Lower leg skin (tissue), 4 donors: ENCODE data around the gene DGKB. TPM values are rescaled to one million over a fixed set of nuclear protein-coding genes. Genes with fewer than 3 reads are reported as not detected.

ENCODE experiments used
- DNase-seq, 2 donors: peaks; one replicate each; pipeline ENCODE4 v3.0.0-alpha.2; 2019; ENCODE audit warnings: low spot score in 2 of 2
- H3K4me3 ChIP-seq: fragments of 200-600 bp; sonication (generic); 2 replicates; pipeline ENCODE4 v1.5.1; 2017; ENCODE audit warnings: mild to moderate bottlenecking, low read depth; ENCODE audit not compliant: poor library complexity, severe bottlenecking
- POLR2A ChIP-seq, 2 donors: fragments of 450-650 bp; IDR thresholded peaks; one replicate each; pipeline ENCODE4 v1.6.1; 2016 to 2017; ENCODE audit warnings: antibody characterized with exemption in 2 of 2, mild to moderate bottlenecking in 1 of 2, moderate library complexity in 1 of 2
- WGBS, 2 donors: methylation state at CpG; one replicate each; pipeline ENCODE4 v1.1.5; 2018; 5-methylcytosine and 5-hydroxymethylcytosine counted together
- intact Hi-C: fragments of 100-400 bp; cut with DNase I; formaldehyde crosslinking; loops from one replicate; pipeline ENCODE4 v1.15.0; 2023; ENCODE audit warnings: low total_unique reads
- total RNA-seq, 4 donors: library from RNA; depleted of rRNA; stranded (reverse); fragments of >200 nt; gene quantifications; one replicate each; pipeline ENCODE4 v1.1.0, GENCODE V29; 2016
- TF ChIP-seq, protein P1 (sequence below), 3 donors: fragments of 450-650 bp; IDR thresholded peaks; one replicate each; pipeline ENCODE4 v1.5.1; 2016; ENCODE audit warnings: antibody characterized with exemption in 3 of 3, mild to moderate bottlenecking in 3 of 3, moderate library complexity in 2 of 3

Gene DGKB
- total RNA-seq, 4 donors from 2014 or later, result 0.05 to 0.58 TPM; not detected in 2

DNA sequence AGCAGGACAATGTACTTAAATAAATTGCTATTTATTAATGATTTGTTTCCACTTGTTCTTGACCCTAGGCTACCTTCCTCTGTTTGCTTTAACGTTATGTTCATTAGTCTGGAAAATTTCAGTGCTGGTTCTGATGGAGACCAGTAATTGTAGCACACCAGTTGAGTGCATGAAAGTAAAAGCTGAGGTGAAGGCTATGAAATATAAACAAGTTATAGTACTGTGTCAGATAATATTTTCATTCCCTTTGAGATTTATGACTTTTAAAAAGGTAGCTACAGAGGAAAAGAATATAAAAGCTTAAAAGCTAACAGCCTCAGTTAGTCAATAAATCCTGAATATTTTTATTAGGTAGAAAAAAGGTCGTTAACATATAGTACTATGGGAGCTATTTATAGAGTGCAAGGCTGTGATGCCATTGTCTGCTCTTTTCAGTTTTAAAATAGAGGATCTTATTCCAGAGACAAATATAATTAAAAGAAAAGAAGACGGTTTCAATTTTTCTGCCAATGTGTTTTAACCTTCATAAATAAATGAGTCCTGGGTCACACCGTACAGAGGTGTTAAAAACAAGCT lies 561.3 kb downstream of the DGKB start:
- intact Hi-C loops, result no loop called here
- no peak for DNase-seq
- no peak for TF ChIP-seq POLR2A (IDR thresholded peaks at IDR 0.05)
- TF ChIP-seq, protein P1, sequence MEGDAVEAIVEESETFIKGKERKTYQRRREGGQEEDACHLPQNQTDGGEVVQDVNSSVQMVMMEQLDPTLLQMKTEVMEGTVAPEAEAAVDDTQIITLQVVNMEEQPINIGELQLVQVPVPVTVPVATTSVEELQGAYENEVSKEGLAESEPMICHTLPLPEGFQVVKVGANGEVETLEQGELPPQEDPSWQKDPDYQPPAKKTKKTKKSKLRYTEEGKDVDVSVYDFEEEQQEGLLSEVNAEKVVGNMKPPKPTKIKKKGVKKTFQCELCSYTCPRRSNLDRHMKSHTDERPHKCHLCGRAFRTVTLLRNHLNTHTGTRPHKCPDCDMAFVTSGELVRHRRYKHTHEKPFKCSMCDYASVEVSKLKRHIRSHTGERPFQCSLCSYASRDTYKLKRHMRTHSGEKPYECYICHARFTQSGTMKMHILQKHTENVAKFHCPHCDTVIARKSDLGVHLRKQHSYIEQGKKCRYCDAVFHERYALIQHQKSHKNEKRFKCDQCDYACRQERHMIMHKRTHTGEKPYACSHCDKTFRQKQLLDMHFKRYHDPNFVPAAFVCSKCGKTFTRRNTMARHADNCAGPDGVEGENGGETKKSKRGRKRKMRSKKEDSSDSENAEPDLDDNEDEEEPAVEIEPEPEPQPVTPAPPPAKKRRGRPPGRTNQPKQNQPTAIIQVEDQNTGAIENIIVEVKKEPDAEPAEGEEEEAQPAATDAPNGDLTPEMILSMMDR (IDR thresholded peaks at IDR 0.05), result no peak
- H3K4me3 ChIP-seq, result no peak overlapping the region
- 58 to 62% methylated on average over 4 of the region's 4 CpGs for WGBS, 2 donors

DNA sequence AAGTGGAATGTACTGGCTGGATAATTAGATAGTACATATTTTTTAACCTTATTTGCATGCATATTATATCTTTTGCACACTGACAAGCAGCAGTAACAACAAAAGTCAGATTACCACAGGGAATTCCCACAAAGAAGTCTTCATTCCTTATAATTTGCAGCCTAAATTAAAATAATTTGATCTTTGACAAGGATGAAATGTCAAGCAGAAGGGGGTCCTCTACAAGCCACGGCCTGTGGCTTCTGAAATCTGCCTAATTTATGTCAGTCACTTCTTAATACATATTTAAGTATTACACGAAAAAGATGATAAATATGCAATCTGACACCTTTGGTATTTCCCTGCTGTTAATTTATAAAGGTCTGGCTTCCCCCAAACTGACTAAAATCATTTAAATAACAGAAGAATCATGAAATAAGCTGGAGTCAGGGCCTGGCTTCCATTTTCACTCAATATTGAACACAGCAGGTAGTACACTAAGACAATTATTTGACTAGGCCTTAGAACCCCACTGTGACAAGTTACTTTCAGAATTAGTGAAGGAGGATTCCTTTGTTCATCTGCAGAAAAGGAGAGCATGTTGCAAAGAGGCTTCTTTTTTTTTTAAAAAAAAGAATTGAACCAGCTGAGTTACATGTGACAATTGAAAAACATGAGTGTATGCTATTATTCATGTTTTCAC lies 562.0 kb downstream of the DGKB start:
- no peak for TF ChIP-seq POLR2A (IDR thresholded peaks at IDR 0.05)
- TF ChIP-seq, protein P1 (IDR thresholded peaks at IDR 0.05), result no peak
- intact Hi-C loops, result no loop called here
- 43 to 56% methylated on average over 2 of the region's 2 CpGs for WGBS, 2 donors
- H3K4me3 ChIP-seq, result no peak overlapping the region
- DNase-seq, result no peak

- intact Hi-C loops, result no loop called here
- no peak for TF ChIP-seq POLR2A (IDR thresholded peaks at IDR 0.05)
- TF ChIP-seq, protein P1 (IDR thresholded peaks at IDR 0.05), result no peak
- DNase-seq, result no peak
- no peak overlapping the region for H3K4me3 ChIP-seq
- 58 to 71% methylated on average over 2 of the region's 2 CpGs for WGBS, 2 donors
These were observed 562.7 kb downstream of the DGKB start for GRCh38 chr7:14339861-14340260.

GRCh38 chr7:14336256-14336655 lies 566.3 kb downstream of the DGKB start:
- H3K4me3 ChIP-seq, result no peak overlapping the region
- TF ChIP-seq POLR2A (IDR thresholded peaks at IDR 0.05), result no peak
- TF ChIP-seq, protein P1 (IDR thresholded peaks at IDR 0.05), result no peak
- intact Hi-C loops, result no loop called here
- 93% methylated on average over 1 of the region's 1 CpG for WGBS, 2 donors
- no peak for DNase-seq

DNA sequence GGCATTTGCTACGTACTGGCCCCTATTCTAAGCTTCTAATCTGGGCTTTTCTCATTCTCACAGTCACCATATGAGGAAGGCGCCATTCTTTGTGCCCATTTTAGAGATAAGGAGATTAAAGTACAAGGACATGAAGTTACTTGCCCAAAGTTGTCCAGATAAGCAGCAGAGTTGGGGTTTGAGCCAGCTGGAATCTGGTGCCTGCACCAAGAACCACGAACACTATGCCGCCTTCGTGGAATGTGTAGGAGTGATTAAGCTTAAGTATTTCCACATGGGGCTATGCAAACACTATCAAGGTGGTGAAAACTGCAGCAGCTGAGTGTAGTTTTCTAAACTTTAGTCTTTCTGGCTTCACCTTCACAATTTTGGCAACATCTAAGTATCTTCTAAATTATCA lies 570.4 kb downstream of the DGKB start:
- WGBS, 2 donors, result 42 to 43% methylated on average over 5 of the region's 5 CpGs
- H3K4me3 ChIP-seq, result no peak overlapping the region
- intact Hi-C loops, result no loop called here
- DNase-seq, result no peak
- TF ChIP-seq, protein P1 (IDR thresholded peaks at IDR 0.05), result no peak
- no peak for TF ChIP-seq POLR2A (IDR thresholded peaks at IDR 0.05)
